ACHN (cell line): ENCODE data around the gene DMAC2L.
A peak's percentile ranks its signal among the peaks of the same experiment; 100 is the strongest.

ENCODE experiments used
- DNase-seq: peaks from one replicate; pipeline ENCODE4 v3.0.0-alpha.2; 2015
- in situ Hi-C: cut with HindIII; loops from 2 replicates; pipeline ENCODE4 v1.10.0; 2017; ENCODE audit warnings: low sequenced_read_pairs, low pct_ligation_motif_present, low pct_unique_long_range_greater_than_20kb

The DMAC2L gene

GRCh38 chr14:50319721-50320120 is 7.6 kb downstream of the DMAC2L start:
- in situ Hi-C loops: no loop called here
- no peak for DNase-seq

- in situ Hi-C loops: no loop called here
- DNase-seq: no peak
These were observed 8.2 kb downstream of the DMAC2L start for GRCh38 chr14:50320283-50320682.

- in situ Hi-C loops: no loop called here
- DNase-seq: peak; percentile 84
These were observed 9.0 kb downstream of the DMAC2L start for GRCh38 chr14:50321009-50321660.

- DNase-seq: no peak
- in situ Hi-C loops: no loop called here
These were observed 19.5 kb downstream of the DMAC2L start for GRCh38 chr14:50331596-50331995.

GRCh38 chr14:50333014-50333509 is 20.9 kb downstream of the DMAC2L start:
- in situ Hi-C loops: no loop called here
- no peak for DNase-seq

- in situ Hi-C loops: no loop called here
- no peak for DNase-seq
These were observed 22.1 kb downstream of the DMAC2L start for GRCh38 chr14:50334211-50334610.

- in situ Hi-C loops: no loop called here
- DNase-seq: no peak
These were observed 23.3 kb downstream of the DMAC2L start for GRCh38 chr14:50335389-50335788.

- no peak for DNase-seq
These were observed 24.1 kb downstream of the DMAC2L start for GRCh38 chr14:50335989-50336824.

GRCh38 chr14:50338587-50338986 is 26.5 kb downstream of the DMAC2L start:
- in situ Hi-C loops: no loop called here

More at GRCh38 chr14:50335989-50336824, 24.1 kb downstream of the DMAC2L start:
- in situ Hi-C loops: no loop called here

GRCh38 chr14:50339178-50339804 is 27.2 kb downstream of the DMAC2L start:
- no peak for DNase-seq
- in situ Hi-C loops: no loop called here

More at GRCh38 chr14:50338587-50338986, 26.5 kb downstream of the DMAC2L start:
- DNase-seq: no peak

- in situ Hi-C loops: no loop called here
- DNase-seq: no peak
These were observed 27.9 kb downstream of the DMAC2L start for GRCh38 chr14:50340045-50340444.

GRCh38 chr14:50340963-50341362 is 28.8 kb downstream of the DMAC2L start:
- DNase-seq: no peak
- in situ Hi-C loops: no loop called here

- in situ Hi-C loops: no loop called here
- DNase-seq: peak; percentile 44
These were observed 30.3 kb downstream of the DMAC2L start for GRCh38 chr14:50342221-50343078.

- no peak for DNase-seq
- in situ Hi-C loops: no loop called here
These were observed 31.3 kb downstream of the DMAC2L start for GRCh38 chr14:50343434-50343833.

GRCh38 chr14:50344116-50344775 is 32.1 kb downstream of the DMAC2L start:
- no peak for DNase-seq
- in situ Hi-C loops: no loop called here

- DNase-seq: no peak
These were observed 32.9 kb downstream of the DMAC2L start for GRCh38 chr14:50344876-50345563.

GRCh38 chr14:50345846-50346422 is 33.8 kb downstream of the DMAC2L start:
- DNase-seq: no peak
- in situ Hi-C loops: no loop called here

More at GRCh38 chr14:50344876-50345563, 32.9 kb downstream of the DMAC2L start:
- in situ Hi-C loops: no loop called here
